CD4-positive, CD25-positive, alpha-beta regulatory T cell (primary cell): ENCODE results near the gene ASAP2. TPM values are rescaled to one million over a fixed set of nuclear protein-coding genes. Genes with fewer than 3 reads are reported as not detected.

Experiments used
- ATAC-seq, 2 donors: fragments of 150-1000 bp; cut with Tn5 transposase; one replicate each; pipeline ENCODE4 v1.10.0; 2021; ENCODE audit warnings: low read depth in 2 of 2, moderate number of reproducible peaks in 2 of 2, moderate library complexity in 1 of 2
- DNase-seq, 3 donors: peaks; one replicate each; pipeline versions ENCODE4 v3.0.0 to v3.0.0-alpha.2; 2012 to 2022; ENCODE audit warnings: mixed read lengths in 1 of 3
- H3K27ac ChIP-seq: one replicate; pipeline ENCODE4 v1.7.0; 2013; ENCODE audit warnings: mild to moderate bottlenecking, low read length; ENCODE audit not compliant: insufficient read depth, poor library complexity, severe bottlenecking
- H3K27me3 ChIP-seq: one replicate; pipeline ENCODE4 v1.7.0; 2013; ENCODE audit warnings: low read length; ENCODE audit not compliant: control insufficient read depth, insufficient read depth
- H3K36me3 ChIP-seq: one replicate; pipeline ENCODE4 v1.7.0; 2013; ENCODE audit warnings: mild to moderate bottlenecking, low read length, moderate library complexity; ENCODE audit not compliant: control insufficient read depth, insufficient read depth
- H3K4me1 ChIP-seq: 2 replicates; pipeline ENCODE4 v1.7.0; 2013; ENCODE audit warnings: mild to moderate bottlenecking, low read length; ENCODE audit not compliant: insufficient read depth, control insufficient read depth, poor library complexity, severe bottlenecking
- H3K4me3 ChIP-seq: one replicate; pipeline ENCODE4 v1.7.0; 2013; ENCODE audit warnings: low read depth, mild to moderate bottlenecking, low read length, moderate library complexity
- H3K9me3 ChIP-seq, 2 experiments: 1 replicate in 1 of 2; 2 replicates in 1 of 2; pipeline ENCODE4 v1.7.0; 2013; ENCODE audit warnings: low read length in 2 of 2, mild to moderate bottlenecking in 1 of 2, moderate library complexity in 1 of 2; ENCODE audit not compliant: control insufficient read depth in 2 of 2
- H3K27ac Mint-ChIP-seq, 3 donors: one replicate each; pipeline ENCODE4 v1.8.0; 2020 to 2022; ENCODE audit warnings: mild to moderate bottlenecking in 3 of 3, mixed read lengths in 3 of 3, moderate library complexity in 2 of 3
- H3K27me3 Mint-ChIP-seq: one replicate; pipeline ENCODE4 v1.8.0; 2022; ENCODE audit warnings: mild to moderate bottlenecking, mixed read lengths
- H3K36me3 Mint-ChIP-seq: one replicate; pipeline ENCODE4 v1.8.0; 2020; ENCODE audit warnings: mixed read lengths
- H3K4me1 Mint-ChIP-seq, 4 donors: one replicate each; pipeline ENCODE4 v1.8.0; 2020 to 2022; ENCODE audit warnings: mixed read lengths in 4 of 4, mild to moderate bottlenecking in 1 of 4
- H3K4me3 Mint-ChIP-seq, 4 donors: one replicate each; pipeline ENCODE4 v1.8.0; 2020 to 2022; ENCODE audit warnings: mild to moderate bottlenecking in 4 of 4, mixed read lengths in 4 of 4, moderate library complexity in 3 of 4
- H3K9me3 Mint-ChIP-seq, 7 donors: one replicate each; pipeline ENCODE4 v1.8.0; 2020 to 2022; ENCODE audit warnings: mixed read lengths in 7 of 7, mild to moderate bottlenecking in 3 of 7, moderate library complexity in 2 of 7
- polyA plus RNA-seq, 4 donors: library from polyadenylated mRNA; unstranded; fragments of 300-500 nt; fragmentation: Illumina TruSeq; gene quantifications; one replicate each; pipeline ENCODE4 v1.2.3, GENCODE V29; 2021
- total RNA-seq: library from RNA; stranded (reverse); gene quantifications from one replicate; pipeline ENCODE4 v1.2.3, GENCODE V29; 2022

Gene ASAP2
- total and polyA plus RNA-seq, 5 donors from 2014 or later = 1.5 TPM; not detected in 4

DNA sequence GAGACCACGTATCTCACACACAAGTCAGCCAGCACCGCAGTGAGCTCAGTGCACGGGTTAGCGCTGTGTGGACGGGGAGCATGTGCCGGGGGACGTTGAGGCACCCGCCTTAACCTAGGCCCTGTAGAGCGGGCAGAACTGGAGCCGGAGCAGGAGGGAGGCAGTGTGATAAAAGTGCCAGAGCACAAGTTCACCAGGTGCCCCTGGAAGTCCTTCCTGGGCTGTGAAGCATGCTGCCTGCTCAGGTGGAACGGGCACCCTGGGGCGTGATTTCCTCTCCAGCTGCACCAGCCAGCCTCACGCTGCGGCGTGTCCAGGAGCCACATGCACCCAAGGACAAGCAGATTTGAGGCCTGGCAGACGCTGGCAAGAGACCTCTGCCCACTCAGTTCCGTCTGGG, 166.4 kb downstream of the ASAP2 start:
- peaks cover 0 to 1% (median 0%) of the 10 kb centered on the region in 7 donors for H3K9me3 Mint-ChIP-seq
- no peak overlapping the region for H3K4me3 ChIP-seq
- H3K27ac Mint-ChIP-seq = no peak overlapping the region

DNA sequence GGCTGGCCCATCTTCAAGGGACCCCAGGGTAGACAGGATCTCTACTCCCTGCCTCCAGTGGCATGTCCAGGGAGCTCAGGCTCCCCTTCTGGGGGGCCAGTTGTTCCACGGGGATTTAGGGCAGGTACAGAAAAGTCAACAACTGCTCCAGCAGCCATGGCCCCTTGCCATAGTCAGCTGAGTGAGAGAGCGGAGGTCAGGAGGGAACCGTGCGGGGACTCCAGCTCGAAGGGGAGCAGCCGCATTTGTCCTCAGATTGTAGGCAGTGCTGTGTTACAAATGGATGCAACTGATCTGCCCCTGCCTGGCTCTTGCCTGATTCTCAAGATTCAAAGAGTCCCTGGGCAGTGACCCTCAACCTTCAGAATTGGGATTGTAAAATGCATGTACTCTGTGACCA, 166.9 kb downstream of the ASAP2 start:
- peaks cover 2% of the 10 kb centered on the region for H3K27me3 ChIP-seq
- no peak for DNase-seq
- Mint-ChIP-seq H3K36me3 (no peaks in the 10 kb centered on the region), H3K4me3 (no peak overlapping the region), H3K9me3 (peaks cover 0 to 1% (median 0%) of the 10 kb centered on the region in 7 donors), H3K4me1 (no peaks in the 10 kb centered on the region), H3K27me3 (peaks cover 27% of the 10 kb centered on the region), H3K27ac (no peak overlapping the region)
- H3K9me3 ChIP-seq = no peaks in the 10 kb centered on the region
- H3K4me3 ChIP-seq = no peak overlapping the region
- H3K36me3 ChIP-seq = no peaks in the 10 kb centered on the region
- H3K27ac ChIP-seq = no peak overlapping the region
- no peak for ATAC-seq
- no peaks in the 10 kb centered on the region for H3K4me1 ChIP-seq

More for the DNA sequence above, 166.4 kb downstream of the ASAP2 start:
- Histone ChIP-seq H3K36me3 (no peaks in the 10 kb centered on the region), H3K27ac (no peak overlapping the region), H3K9me3 (no peaks in the 10 kb centered on the region), H3K27me3 (peaks cover 2% of the 10 kb centered on the region), H3K4me1 (no peaks in the 10 kb centered on the region)
- no peaks in the 10 kb centered on the region for H3K36me3 Mint-ChIP-seq
- no peaks in the 10 kb centered on the region for H3K4me1 Mint-ChIP-seq
- DNase-seq (no peak), ATAC-seq (no peak)
- no peak overlapping the region for H3K4me3 Mint-ChIP-seq
- peaks cover 27% of the 10 kb centered on the region for H3K27me3 Mint-ChIP-seq

DNA sequence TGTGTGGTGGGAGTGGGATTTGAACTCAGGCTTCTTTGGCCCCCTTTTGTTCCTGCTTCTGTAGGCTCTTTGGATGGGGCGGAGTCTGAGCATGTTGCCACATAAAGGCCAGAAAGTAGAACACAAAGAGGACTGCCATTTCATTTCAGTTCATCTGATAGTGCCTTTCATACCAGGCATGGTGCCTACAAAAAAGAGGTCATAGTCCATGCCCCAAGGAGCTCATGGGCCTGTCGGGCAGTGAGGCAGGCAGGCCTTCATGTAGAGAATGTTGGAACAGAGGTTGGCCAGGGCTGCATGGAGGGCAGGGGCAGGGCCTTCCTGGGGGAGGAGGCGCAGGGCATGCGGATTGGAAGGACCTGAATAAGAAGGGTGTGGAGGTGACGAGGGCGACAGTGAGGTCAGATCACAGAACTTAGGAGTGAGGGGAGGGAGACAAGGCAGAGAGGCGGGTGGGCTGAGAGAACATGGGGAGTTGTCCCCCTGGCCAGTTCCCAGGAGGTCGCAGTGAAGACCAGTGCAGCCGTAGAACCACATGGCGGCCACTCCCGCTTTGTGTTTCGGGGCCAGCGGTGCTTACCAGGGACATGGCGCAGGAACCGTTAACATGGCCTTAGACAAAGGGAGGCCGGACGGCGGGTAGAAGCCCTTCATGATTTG, 167.6 kb downstream of the ASAP2 start:
- Mint-ChIP-seq H3K36me3 (no peaks in the 10 kb centered on the region), H3K9me3 (peaks cover 0 to 2% (median 0%) of the 10 kb centered on the region in 7 donors), H3K27me3 (peaks cover 27% of the 10 kb centered on the region), H3K27ac (no peak overlapping the region), H3K4me3 (no peak overlapping the region), H3K4me1 (no peaks in the 10 kb centered on the region)
- Histone ChIP-seq H3K27me3 (peaks cover 2% of the 10 kb centered on the region), H3K36me3 (no peaks in the 10 kb centered on the region), H3K4me1 (no peaks in the 10 kb centered on the region), H3K27ac (no peak overlapping the region), H3K4me3 (no peak overlapping the region), H3K9me3 (no peaks in the 10 kb centered on the region)
- ATAC-seq (no peak), DNase-seq (no peak)

DNA sequence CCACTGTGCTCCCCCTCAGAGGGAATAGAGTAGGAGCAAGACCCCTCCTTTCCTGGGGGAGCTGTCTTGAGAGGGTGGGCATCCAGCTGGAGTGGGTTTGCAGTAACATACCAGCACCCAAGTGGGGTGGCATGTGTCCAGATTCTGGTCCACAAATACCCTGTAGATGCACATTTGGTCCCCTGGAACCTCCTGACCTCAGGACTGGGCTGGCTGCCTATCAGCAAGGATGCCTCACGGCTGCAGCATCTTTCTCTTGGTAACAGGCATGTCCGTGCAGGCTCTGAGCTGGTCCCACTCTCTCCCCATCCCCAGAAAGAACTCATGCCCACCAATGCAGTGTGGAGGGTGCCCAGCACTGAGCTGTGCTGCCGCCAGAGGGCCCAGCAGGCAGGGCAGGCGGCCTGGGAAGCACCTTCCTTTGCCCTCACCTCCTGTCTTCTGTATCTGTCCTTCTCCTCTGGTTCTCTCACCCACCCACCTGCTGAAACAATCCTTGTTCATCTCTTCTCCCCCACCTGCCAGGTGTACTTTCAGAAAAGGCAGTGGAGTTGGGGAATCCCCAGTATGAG, 169.3 kb downstream of the ASAP2 start:
- Histone ChIP-seq H3K4me1 (no peaks in the 10 kb centered on the region), H3K4me3 (no peak overlapping the region), H3K36me3 (no peaks in the 10 kb centered on the region), H3K27me3 (peaks cover 2% of the 10 kb centered on the region), H3K9me3 (no peaks in the 10 kb centered on the region), H3K27ac (no peak overlapping the region)
- Mint-ChIP-seq H3K27ac (no peak overlapping the region), H3K27me3 (peaks cover 20% of the 10 kb centered on the region), H3K4me3 (no peak overlapping the region), H3K9me3 (peaks cover 0 to 2% (median 0%) of the 10 kb centered on the region in 7 donors), H3K36me3 (no peaks in the 10 kb centered on the region), H3K4me1 (no peaks in the 10 kb centered on the region)
- no peak for ATAC-seq
- DNase-seq = no peak

DNA sequence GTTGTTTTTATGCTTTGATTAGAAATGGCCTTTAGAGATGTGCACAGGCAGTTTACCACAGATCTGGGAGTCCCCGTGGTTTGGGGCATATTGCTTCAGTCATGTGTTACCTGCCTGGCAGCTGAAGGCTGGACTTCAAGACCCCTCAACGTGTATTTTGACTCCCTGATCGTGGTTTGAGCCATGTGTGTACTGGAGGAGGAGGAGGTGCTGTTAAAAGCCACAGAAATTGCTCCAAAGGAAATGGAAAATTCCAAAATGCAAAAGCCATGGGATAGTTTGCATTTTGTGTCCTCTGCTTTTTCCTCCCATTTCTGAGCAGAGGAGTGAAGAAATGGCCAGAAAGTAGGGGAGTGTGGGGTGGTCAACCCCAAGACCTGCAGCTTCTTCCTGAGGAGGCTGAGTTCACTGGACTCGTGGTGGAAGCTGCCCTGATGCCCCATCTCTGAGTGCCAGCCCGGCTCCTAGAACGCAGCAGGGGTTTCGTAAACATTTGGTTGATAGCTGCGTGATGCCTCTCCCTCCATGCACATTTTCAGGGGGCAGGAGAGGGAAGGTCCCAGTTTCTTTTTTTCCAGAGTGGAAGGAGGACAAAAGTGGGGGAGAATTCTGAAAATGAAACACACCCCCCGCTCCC, 171.0 kb downstream of the ASAP2 start:
- Histone ChIP-seq H3K4me1 (no peaks in the 10 kb centered on the region), H3K9me3 (no peaks in the 10 kb centered on the region), H3K27me3 (peaks cover 5% of the 10 kb centered on the region), H3K27ac (no peak overlapping the region), H3K36me3 (no peaks in the 10 kb centered on the region), H3K4me3 (no peak overlapping the region)
- Mint-ChIP-seq H3K27me3 (peaks cover 15% of the 10 kb centered on the region), H3K4me1 (no peaks in the 10 kb centered on the region), H3K4me3 (no peak overlapping the region), H3K9me3 (peaks cover 0 to 2% (median 0%) of the 10 kb centered on the region in 7 donors), H3K36me3 (no peaks in the 10 kb centered on the region), H3K27ac (no peak overlapping the region)
- no peak for ATAC-seq
- no peak for DNase-seq

DNA sequence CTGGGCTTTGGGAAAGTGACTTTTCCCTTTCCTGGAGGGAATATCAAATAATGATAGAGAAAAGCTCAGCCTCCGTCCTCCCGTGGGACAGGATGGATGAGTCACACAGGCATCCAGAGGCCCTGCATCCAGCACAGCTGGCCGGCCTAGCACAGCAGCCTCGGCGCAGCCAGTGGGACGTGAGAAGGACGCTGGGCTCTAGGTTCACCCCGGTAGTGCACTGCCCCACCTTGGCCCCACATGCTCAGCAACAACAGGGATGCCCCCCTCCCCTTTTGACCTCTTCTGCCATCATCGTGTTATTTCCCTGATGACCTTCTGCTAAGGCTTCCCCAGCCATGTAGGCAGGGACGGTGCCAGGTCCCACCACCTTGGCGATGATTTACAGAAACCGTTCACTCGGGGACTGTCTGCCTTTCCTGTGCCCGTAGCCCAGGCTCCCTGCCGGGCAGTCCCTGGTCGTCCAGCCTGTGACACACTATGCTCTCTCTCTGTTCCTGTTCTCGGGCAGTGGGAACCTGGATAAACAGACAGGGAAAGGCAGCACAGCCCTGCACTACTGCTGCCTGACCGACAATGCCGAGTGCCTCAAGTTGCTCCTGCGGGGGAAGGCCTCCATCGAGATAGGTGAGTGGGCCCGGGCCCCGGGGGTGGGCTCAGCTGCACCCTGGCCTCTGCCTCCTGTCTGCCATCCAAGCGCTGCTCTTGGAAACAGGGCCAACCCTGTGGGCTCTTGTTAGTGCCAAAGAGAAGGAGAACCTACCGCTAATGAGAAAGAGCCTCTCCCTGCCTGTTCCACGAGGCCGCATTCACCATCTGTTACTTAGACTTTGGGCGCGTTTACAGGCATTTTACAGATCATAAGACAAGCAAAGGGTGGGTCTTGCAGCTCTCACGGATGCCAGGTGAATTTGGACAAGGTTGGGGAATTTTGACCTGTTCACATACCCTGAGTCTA, 172.1 kb downstream of the ASAP2 start:
- DNase-seq (no peak), ATAC-seq (no peak)
- Mint-ChIP-seq H3K9me3 (peaks cover 0 to 2% (median 0%) of the 10 kb centered on the region in 7 donors), H3K27me3 (peaks cover 15% of the 10 kb centered on the region), H3K27ac (no peak overlapping the region), H3K4me1 (no peaks in the 10 kb centered on the region), H3K36me3 (no peaks in the 10 kb centered on the region), H3K4me3 (no peak overlapping the region)
- no peak overlapping the region for H3K27ac ChIP-seq
- H3K36me3 ChIP-seq = no peaks in the 10 kb centered on the region
- peaks cover 5% of the 10 kb centered on the region for H3K27me3 ChIP-seq
- H3K4me3 ChIP-seq = no peak overlapping the region
- H3K9me3 ChIP-seq = no peaks in the 10 kb centered on the region
- no peaks in the 10 kb centered on the region for H3K4me1 ChIP-seq

DNA sequence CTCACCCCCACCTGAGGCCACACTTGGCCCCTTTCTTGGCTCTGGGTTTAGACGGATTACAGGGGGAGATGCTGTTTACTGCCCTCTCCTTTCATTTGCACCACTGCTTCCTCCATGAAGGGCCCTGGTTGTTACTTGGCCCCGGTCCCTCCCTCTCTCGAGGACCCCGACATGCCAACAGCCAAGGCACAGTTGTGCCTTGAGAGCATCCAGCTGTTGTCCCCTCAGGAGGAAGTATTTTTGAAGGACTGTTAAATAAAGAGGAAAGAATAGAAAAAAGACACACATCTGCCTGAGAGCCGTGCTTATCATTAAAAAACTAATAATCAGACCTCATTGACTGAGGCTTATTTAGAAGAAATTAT, 172.8 kb downstream of the ASAP2 start:
- Histone ChIP-seq H3K9me3 (no peaks in the 10 kb centered on the region), H3K36me3 (no peaks in the 10 kb centered on the region), H3K4me3 (no peak overlapping the region), H3K4me1 (no peaks in the 10 kb centered on the region), H3K27ac (no peak overlapping the region), H3K27me3 (peaks cover 5% of the 10 kb centered on the region)
- Mint-ChIP-seq H3K27ac (no peak overlapping the region), H3K9me3 (peaks cover 0 to 2% (median 0%) of the 10 kb centered on the region in 7 donors), H3K4me3 (no peak overlapping the region), H3K4me1 (no peaks in the 10 kb centered on the region), H3K36me3 (no peaks in the 10 kb centered on the region), H3K27me3 (peaks cover 15% of the 10 kb centered on the region)
- ATAC-seq (no peak), DNase-seq (no peak)
